K562 (cell line): ENCODE results near the gene IREB2.

Source experiments
- CBX1 ChIP-seq: sonication (generic); IDR thresholded peaks from 2 replicates; pipeline ENCODE4 v1.6.1; 2016; ENCODE audit warnings: antibody characterized with exemption, low read depth, mild to moderate bottlenecking
- CTCF ChIP-seq, 3 experiments: IDR thresholded peaks in 2 of 3; conservative IDR thresholded peaks in 1 of 3; 2 replicates each; pipeline ENCODE4 v1.5.1; 2011 to 2012; ENCODE audit warnings: low read length in 3 of 3, mild to moderate bottlenecking in 3 of 3, control low read depth in 2 of 3, improper control_type of control experiment in 1 of 3, inconsistent platforms in 1 of 3, low read depth in 1 of 3, mixed read lengths in 1 of 3, moderate library complexity in 1 of 3; ENCODE audit not compliant: insufficient read depth in 2 of 3
- FOXP1 ChIP-seq: sonication (generic); formaldehyde crosslinking; IDR thresholded peaks from 2 replicates; pipeline ENCODE4 v1.8.0; 2022; ENCODE audit warnings: mild to moderate bottlenecking, missing genetic modification reagents
- KAT8 ChIP-seq: fragments of 450-650 bp; IDR thresholded peaks from 2 replicates; pipeline ENCODE4 v1.6.1; 2016; ENCODE audit warnings: low read depth, mild to moderate bottlenecking
- NCOA6 ChIP-seq: fragments of 450-650 bp; IDR thresholded peaks from 2 replicates; pipeline ENCODE4 v1.6.1; 2017; ENCODE audit warnings: mild to moderate bottlenecking
- NR2F6 ChIP-seq: fragments of 450-650 bp; formaldehyde crosslinking; IDR thresholded peaks from 2 replicates; pipeline ENCODE4 v1.4.0; 2020; ENCODE audit warnings: mild to moderate bottlenecking
- POLR2AphosphoS5 ChIP-seq: IDR thresholded peaks from 2 replicates; pipeline ENCODE4 v1.6.1; 2011; ENCODE audit warnings: mild to moderate bottlenecking, low read depth, low read length, moderate library complexity; ENCODE audit not compliant: control insufficient read depth, insufficient read depth
- SNRNP70 ChIP-seq: fragments of 200-400 bp; formaldehyde crosslinking; optimal IDR thresholded peaks from 2 replicates; pipeline ENCODE3; 2017; ENCODE audit warnings: low read depth, low read length
- ZC3H8 ChIP-seq: fragments of 450-650 bp; IDR thresholded peaks from 2 replicates; pipeline ENCODE4 v1.6.1; 2017
- ZNF12 ChIP-seq: sonication (generic); formaldehyde crosslinking; IDR thresholded peaks from 2 replicates; pipeline ENCODE4 v1.4.0; 2020; ENCODE audit warnings: mild to moderate bottlenecking, missing genetic modification reagents
- ZNF239 ChIP-seq: fragments of 250-450 bp; sonication (Bioruptor Pico); IDR thresholded peaks from 2 replicates; pipeline ENCODE4 v1.4.0; 2020; ENCODE audit warnings: mild to moderate bottlenecking
- TF ChIP-seq, protein P1 (sequence below): sonication (generic); formaldehyde crosslinking; IDR thresholded peaks from 2 replicates; pipeline ENCODE4 v1.9.0; 2022; ENCODE audit warnings: mild to moderate bottlenecking, missing genetic modification reagents
- TF ChIP-seq, protein P2 (sequence below), 2 experiments: fragments of 450-650 bp in 1 of 2; sonication (generic) in 1 of 2; formaldehyde crosslinking in 1 of 2; IDR thresholded peaks in 1 of 2; conservative IDR thresholded peaks in 1 of 2; 2 replicates each; pipeline versions ENCODE4 v1.6.1 to v1.8.1; 2016 to 2023; ENCODE audit warnings: mild to moderate bottlenecking in 2 of 2, moderate library complexity in 2 of 2, inconsistent platforms in 1 of 2, missing genetic modification reagents in 1 of 2

GRCh38 chr15:78434134-78434533, 3.9 kb upstream of the IREB2 start:
- TF ChIP-seq CBX1 (no peak), NR2F6 (CRISPR knock-in tag) (no peak), POLR2AphosphoS5 (no peak), ZNF239 (CRISPR knock-in tag) (no peak), FOXP1 (CRISPR knock-in tag) (no peak), KAT8 (no peak), ZNF12 (CRISPR knock-in tag) (no peak), CTCF (IDR thresholded peaks at IDR 0.05 in 2 of 3, conservative IDR thresholded peaks at IDR 0.05 in 1 of 3; ENCODE audit: insufficient read depth in 2 of 3, low read depth in 1 of 3, low read length in 3 of 3) (no peak), ZC3H8 (no peak), NCOA6 (no peak), SNRNP70 (no peak)
- TF ChIP-seq, protein P1, sequence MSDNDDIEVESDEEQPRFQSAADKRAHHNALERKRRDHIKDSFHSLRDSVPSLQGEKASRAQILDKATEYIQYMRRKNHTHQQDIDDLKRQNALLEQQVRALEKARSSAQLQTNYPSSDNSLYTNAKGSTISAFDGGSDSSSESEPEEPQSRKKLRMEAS, result no peak
- TF ChIP-seq, protein P2, sequence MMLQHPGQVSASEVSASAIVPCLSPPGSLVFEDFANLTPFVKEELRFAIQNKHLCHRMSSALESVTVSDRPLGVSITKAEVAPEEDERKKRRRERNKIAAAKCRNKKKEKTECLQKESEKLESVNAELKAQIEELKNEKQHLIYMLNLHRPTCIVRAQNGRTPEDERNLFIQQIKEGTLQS (IDR thresholded peaks at IDR 0.05), result no peak
- TF ChIP-seq, protein P2 (CRISPR knock-in tag; conservative IDR thresholded peaks at IDR 0.05), result no peak
